GM10847 (cell line): ENCODE measurements around the gene SORCS2.

Experiments used
- POLR2A ChIP-seq: IDR thresholded peaks from 2 replicates; pipeline ENCODE4 v1.6.1; 2011; ENCODE audit not compliant: insufficient read length; ENCODE audit errors: extremely low read depth

Gene SORCS2

GRCh38 chr4:7212921-7213320 is 20.6 kb downstream of the SORCS2 start:
- no peak for TF ChIP-seq POLR2A

DNA sequence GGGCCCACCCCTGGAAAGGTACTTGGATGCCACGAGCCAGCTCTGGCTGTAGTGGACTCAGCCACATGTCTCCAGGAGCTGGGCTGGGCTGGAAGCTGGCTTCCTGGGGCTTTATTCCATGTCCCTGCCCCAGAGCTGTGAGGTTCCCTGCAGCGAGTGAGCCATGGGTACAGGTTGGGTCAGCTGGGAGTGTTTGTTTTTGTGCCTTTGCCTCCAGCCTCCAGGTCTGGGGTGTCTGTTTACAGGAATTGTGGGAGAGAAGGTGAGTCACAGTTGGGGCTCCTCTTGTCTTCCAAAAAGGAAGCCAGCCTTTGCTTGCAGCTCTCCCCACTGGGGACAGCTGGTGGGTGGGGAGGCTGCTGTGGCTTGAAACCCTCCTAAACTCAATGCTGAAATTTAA is 21.5 kb downstream of the SORCS2 start:
- no peak for TF ChIP-seq POLR2A

DNA sequence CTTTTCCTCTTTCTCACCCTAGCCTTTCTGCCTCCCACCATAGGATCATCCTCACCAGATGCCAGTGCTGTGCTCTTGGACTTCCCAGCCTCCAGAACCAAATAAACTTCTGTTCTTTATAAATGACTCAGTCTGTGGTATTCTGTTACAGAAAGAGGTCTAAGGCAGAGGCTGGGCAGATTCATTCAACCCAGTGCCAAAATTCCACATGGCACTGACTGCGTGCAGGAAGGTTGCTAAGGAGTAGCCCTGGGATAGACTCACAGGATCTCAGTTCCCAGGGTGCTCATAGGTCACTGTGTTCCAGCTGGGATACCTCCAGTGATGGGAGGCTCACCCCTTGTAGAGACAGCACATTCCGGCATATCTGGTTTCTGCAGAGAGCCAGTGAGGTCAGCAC is 22.0 kb downstream of the SORCS2 start:
- no peak for TF ChIP-seq POLR2A

DNA sequence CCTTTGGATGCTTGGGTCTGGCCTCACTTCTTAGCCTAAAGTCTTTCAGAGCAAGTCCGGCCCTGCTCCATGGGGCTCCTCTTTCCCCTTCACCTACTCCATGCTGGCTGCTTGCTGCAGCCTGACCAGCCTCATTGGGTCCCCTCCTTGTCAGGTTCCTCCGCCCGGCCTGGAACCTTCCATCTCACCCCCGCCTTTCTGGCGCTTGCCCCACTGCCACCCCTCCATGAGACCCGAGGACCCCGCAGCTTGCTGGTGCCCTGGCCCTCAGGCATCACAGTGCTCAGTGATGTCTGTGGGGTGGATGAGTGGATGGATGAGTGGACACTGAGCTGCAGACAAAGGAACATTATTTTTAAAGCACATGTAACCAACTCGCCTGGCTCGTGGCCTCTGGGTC is 24.7 kb downstream of the SORCS2 start:
- no peak for TF ChIP-seq POLR2A

DNA sequence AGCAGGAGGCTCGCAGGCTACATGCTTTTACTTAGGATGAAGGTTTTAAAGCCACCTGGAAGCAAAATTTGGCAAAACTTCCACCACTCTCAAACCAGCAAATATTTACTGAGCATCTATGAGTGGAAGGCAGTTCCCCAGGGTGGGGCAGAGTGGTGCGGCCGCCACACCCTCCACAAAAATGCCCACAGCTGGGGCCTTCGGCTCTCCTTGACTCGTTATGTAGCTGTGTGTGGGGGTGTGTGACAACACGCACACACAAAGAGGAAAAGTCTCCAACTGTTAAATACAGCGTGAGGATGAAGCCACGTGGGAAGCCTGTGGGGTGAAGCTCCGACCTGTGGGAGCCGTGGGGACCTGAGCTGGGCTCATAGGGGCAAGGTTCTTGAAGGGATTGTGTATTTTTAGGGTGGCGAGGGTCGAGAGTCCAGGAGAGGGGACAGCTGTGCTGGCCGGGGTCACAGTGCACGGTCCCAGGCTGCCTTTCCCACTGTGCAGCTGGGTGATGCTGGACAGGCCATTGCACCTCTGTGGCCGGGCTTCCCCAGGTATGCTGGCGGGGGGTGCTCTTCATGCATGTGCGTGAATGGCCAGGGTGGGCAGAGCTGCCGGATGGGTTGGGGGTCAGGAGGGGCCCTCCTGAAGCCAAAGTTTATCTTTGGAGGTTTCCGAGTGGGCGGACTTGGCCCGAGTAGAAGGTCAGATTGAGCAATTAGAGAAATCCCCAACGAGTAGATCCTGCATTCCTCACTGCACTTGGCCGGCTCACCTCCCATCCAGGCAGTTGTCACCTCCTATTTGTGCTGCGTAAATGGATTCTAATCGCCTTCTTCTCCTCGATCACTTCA is 25.4 kb downstream of the SORCS2 start:
- TF ChIP-seq POLR2A: no peak

DNA sequence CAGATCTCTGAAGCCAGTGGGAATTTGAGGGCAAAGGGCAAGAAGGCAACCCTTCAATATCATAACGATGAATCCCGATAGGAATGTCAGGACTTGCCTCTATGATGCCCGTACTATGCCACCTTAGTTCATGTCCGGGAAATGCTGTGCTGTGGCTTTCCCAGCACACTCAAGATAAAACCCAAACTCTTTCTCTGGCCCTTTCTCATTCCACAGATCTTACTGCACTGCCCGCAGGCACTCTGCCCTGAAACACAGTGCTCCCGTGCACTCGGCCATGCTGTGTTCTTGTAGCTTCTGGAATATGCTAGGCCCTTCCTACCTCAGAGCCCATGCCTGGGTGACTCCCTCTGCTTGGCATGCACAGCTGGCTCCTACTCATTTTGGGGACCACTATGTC is 26.3 kb downstream of the SORCS2 start:
- no peak for TF ChIP-seq POLR2A

DNA sequence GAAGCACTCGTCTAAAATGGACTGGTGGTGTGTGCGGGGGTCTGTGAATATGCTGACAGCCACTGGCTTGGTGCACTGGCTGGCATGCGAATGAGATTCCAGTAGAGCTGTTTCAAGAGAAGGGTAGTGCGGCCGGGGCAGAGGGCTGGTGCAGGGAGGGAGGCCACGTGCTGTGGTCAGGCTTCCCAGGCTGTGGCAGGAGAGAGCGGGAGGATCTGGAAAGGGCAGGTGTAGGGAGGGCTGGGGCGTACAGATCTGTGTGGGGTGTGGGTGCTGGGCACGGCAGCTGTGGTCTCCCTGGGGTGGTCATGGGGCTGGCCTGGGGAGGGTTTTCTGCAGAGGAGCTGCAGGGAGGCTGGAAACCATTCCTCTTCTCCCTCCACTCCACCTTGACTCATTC is 30.2 kb downstream of the SORCS2 start:
- TF ChIP-seq POLR2A: no peak

DNA sequence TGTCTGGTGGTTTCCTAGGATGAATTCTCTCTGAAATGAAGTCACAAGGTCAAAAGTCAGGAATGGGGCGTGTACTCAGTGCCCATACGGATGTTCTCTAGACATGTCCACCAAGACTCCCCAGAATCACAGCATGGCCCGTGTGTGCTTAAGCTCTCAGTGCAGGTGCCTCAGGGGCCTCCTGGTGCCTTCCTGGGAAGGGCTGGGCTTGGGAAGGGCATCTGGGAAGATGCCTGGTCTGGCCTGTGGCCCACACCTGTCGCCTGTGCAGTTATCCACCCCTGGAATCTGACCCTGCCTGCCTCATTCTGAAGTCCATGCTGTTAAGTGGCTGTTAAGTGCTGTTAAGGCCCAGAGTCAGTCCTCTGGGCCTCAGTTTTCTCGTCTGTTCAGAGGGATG is 31.2 kb downstream of the SORCS2 start:
- TF ChIP-seq POLR2A: no peak

DNA sequence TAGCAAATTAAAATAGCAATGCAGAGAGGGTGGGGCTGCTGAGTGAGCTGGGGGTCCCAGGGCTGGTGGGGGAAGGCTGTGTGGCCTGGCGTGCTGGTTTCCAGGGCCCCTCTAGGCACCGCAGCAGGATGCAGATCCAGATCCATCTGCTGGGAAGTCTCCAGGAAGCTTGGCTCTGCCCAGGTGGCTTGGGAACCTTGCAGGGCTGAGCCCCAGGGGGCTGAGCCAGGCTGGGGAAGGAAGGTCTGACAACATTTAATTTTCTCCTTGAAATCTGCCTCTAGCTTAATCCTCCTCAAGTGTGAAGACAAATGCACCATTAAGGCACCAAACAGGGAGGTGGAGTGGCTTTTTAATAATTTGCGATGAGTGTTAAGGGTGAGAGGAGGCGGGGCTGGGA is 31.7 kb downstream of the SORCS2 start:
- TF ChIP-seq POLR2A: no peak

GRCh38 chr4:7224878-7225533 is 32.7 kb downstream of the SORCS2 start:
- no peak for TF ChIP-seq POLR2A

- no peak for TF ChIP-seq POLR2A
Measured at GRCh38 chr4:7226439-7226838, 34.1 kb downstream of the SORCS2 start.

- TF ChIP-seq POLR2A: no peak
Measured at GRCh38 chr4:7227008-7227407, 34.7 kb downstream of the SORCS2 start.

- TF ChIP-seq POLR2A: no peak
Measured at GRCh38 chr4:7228734-7229133, 36.4 kb downstream of the SORCS2 start.

GRCh38 chr4:7232061-7232650 is 39.8 kb downstream of the SORCS2 start:
- TF ChIP-seq POLR2A: no peak

GRCh38 chr4:7233006-7233580 is 40.8 kb downstream of the SORCS2 start:
- no peak for TF ChIP-seq POLR2A

DNA sequence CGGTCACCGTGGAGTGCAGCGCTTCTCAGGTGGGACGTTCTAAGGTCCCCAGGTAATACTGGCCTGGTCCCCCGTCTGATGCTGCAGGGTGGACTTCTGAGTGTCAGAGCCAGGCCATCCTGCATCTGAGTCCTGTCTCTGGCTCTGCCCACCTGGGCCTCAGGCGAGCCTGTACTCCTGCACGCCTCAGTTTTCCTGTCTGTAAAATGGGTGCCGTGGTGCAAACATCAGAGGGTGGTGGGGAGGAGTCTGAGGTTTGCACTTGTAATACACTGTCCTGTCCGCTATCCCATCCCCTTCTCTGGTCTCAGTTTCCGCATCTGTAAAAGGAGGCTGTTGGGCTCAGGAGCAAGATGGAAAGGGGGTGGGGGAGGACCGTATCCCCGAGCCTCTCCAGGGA is 41.3 kb downstream of the SORCS2 start:
- TF ChIP-seq POLR2A: no peak
